Natural killer cell (primary cell): ENCODE data around the gene BORCS5. TPM values are rescaled to one million over a fixed set of nuclear protein-coding genes. Genes with fewer than 3 reads are reported as not detected.
"Not testable (repeated sequence)": the region's sequence is repeated elsewhere in the genome, so short reads cannot be mapped to it uniquely, and the experiment has no call there.

Experiments used
- ATAC-seq, 3 donors: fragments of 150-1000 bp in 2 of 3; fragments of 200-7000 bp in 1 of 3; cut with Tn5 transposase; 1 replicate in 1 of 3; 2 replicates in 2 of 3; pipeline ENCODE4 v1.10.0; 2021; ENCODE audit warnings: mild to moderate bottlenecking in 2 of 3, moderate library complexity in 2 of 3
- DNase-seq, 2 donors: peaks; one replicate each; pipeline versions ENCODE4 v3.0.0 to v3.0.0-alpha.2; 2013 to 2021; ENCODE audit warnings: mixed read lengths in 1 of 2
- H3K27ac ChIP-seq: one replicate; pipeline ENCODE4 v1.5.1; 2013; ENCODE audit warnings: mild to moderate bottlenecking, low read length
- H3K27me3 ChIP-seq: one replicate; pipeline ENCODE4 v1.6.1; 2013; ENCODE audit warnings: low read length; ENCODE audit not compliant: control insufficient read depth, insufficient read depth
- H3K36me3 ChIP-seq: one replicate; pipeline ENCODE4 v1.6.1; 2013; ENCODE audit warnings: low read length; ENCODE audit not compliant: control insufficient read depth, insufficient read depth
- H3K4me1 ChIP-seq: one replicate; pipeline ENCODE4 v1.6.1; 2013; ENCODE audit warnings: low read length; ENCODE audit not compliant: control insufficient read depth, insufficient read depth
- H3K4me3 ChIP-seq: one replicate; pipeline ENCODE4 v1.5.1; 2013; ENCODE audit warnings: low read length
- H3K9me3 ChIP-seq: one replicate; pipeline ENCODE4 v1.6.1; 2013; ENCODE audit warnings: low read length; ENCODE audit not compliant: control insufficient read depth, insufficient read depth
- H3K27ac Mint-ChIP-seq, 2 donors: one replicate each; pipeline ENCODE4 v1.8.0; 2022; ENCODE audit warnings: mild to moderate bottlenecking in 2 of 2, mixed read lengths in 2 of 2, moderate library complexity in 1 of 2
- H3K27me3 Mint-ChIP-seq, 2 donors: one replicate each; pipeline ENCODE4 v1.8.0; 2022; ENCODE audit warnings: low read depth in 2 of 2, mixed read lengths in 2 of 2
- H3K36me3 Mint-ChIP-seq: one replicate; pipeline ENCODE4 v1.8.0; 2022; ENCODE audit warnings: mixed read lengths
- H3K4me1 Mint-ChIP-seq, 2 donors: one replicate each; pipeline ENCODE4 v1.8.0; 2022; ENCODE audit warnings: mixed read lengths in 2 of 2
- H3K4me3 Mint-ChIP-seq: one replicate; pipeline ENCODE4 v1.8.0; 2022; ENCODE audit warnings: mild to moderate bottlenecking, moderate library complexity, mixed read lengths
- H3K9me3 Mint-ChIP-seq, 2 donors: one replicate each; pipeline ENCODE4 v1.8.0; 2022; ENCODE audit warnings: mixed read lengths in 2 of 2
- CTCF ChIP-seq: fragments of 200-600 bp; IDR thresholded peaks from one replicate; pipeline ENCODE4 v1.8.0; 2022; ENCODE audit warnings: antibody characterized with exemption
- WGBS: methylation state at CpG from one replicate; pipeline ENCODE4 v1.1.7; 2013; ENCODE audit warnings: missing lambda C conversion rate; ENCODE audit not compliant: insufficient coverage; 5-methylcytosine and 5-hydroxymethylcytosine counted together
- intact Hi-C: fragments of 100-400 bp; cut with micrococcal nuclease; formaldehyde crosslinking; loops from one replicate; pipeline ENCODE4 v1.14.2; 2022
- total RNA-seq, 4 donors: library from RNA; stranded (reverse); fragments of 120-200 nt in 1 of 4; gene quantifications; one replicate each; pipeline versions ENCODE4 v1.2.3 to v1.2.4, GENCODE V29; 2013 to 2022

BORCS5 gene
- total RNA-seq, 3 donors from 2014 or later (not counting 1 experiment from before 2014, with no cell fraction given), result 28.5 to 32.8 (median 29.2) TPM

- intact Hi-C loops, result no loop called here
- WGBS, result no CpG with 5 or more reads among the region's 2 CpGs
- no peaks in the 10 kb centered on the region for H3K27me3 ChIP-seq
- no peaks in the 10 kb centered on the region for H3K9me3 ChIP-seq
- no peaks in the 10 kb centered on the region for H3K4me1 ChIP-seq
- no peaks in the 10 kb centered on the region for H3K27me3 Mint-ChIP-seq
- H3K4me3 Mint-ChIP-seq, result no peak overlapping the region
- TF ChIP-seq CTCF, result no peak
- no peaks in the 10 kb centered on the region for H3K9me3 Mint-ChIP-seq
- no peak for ATAC-seq
- no peak for DNase-seq
- H3K4me1 Mint-ChIP-seq, result peaks cover 16 to 25% of the 10 kb centered on the region in 2 donors
- H3K36me3 ChIP-seq, result no peaks in the 10 kb centered on the region
- no peak overlapping the region for H3K4me3 ChIP-seq
- H3K27ac ChIP-seq, result no peak overlapping the region
- H3K36me3 Mint-ChIP-seq, result no peaks in the 10 kb centered on the region
- peak overlapping the region in 1 of 2 donors; percentile 56 for H3K27ac Mint-ChIP-seq
Observed at GRCh38 chr12:12415886-12416285, 59.0 kb downstream of the BORCS5 start.

GRCh38 chr12:12419165-12419564 is 62.3 kb downstream of the BORCS5 start:
- Mint-ChIP-seq H3K4me1 (peaks cover 12 to 23% of the 10 kb centered on the region in 2 donors), H3K36me3 (peaks cover 10% of the 10 kb centered on the region)
- H3K27me3 Mint-ChIP-seq, H3K36me3 ChIP-seq, DNase-seq, H3K9me3 ChIP-seq, H3K27me3 ChIP-seq, H3K27ac ChIP-seq, H3K4me1 ChIP-seq, H3K4me3 ChIP-seq, ATAC-seq, intact Hi-C loops, H3K4me3 Mint-ChIP-seq, H3K9me3 Mint-ChIP-seq, H3K27ac Mint-ChIP-seq: not testable (repeated sequence)
- 100% methylated on average over 1 of the region's 3 CpGs for WGBS

GRCh38 chr12:12423367-12423766 is 66.5 kb downstream of the BORCS5 start:
- Mint-ChIP-seq H3K27ac (no peak overlapping the region), H3K4me1 (peaks cover 7 to 32% of the 10 kb centered on the region in 2 donors), H3K4me3 (no peak overlapping the region), H3K27me3 (no peaks in the 10 kb centered on the region), H3K9me3 (peaks cover 4% of the 10 kb centered on the region in 2 donors), H3K36me3 (peaks cover 18% of the 10 kb centered on the region)
- ATAC-seq (no peak), DNase-seq (no peak)
- Histone ChIP-seq H3K4me3 (no peak overlapping the region), H3K4me1 (no peaks in the 10 kb centered on the region), H3K9me3 (peaks cover 4% of the 10 kb centered on the region), H3K36me3 (no peaks in the 10 kb centered on the region), H3K27me3 (no peaks in the 10 kb centered on the region), H3K27ac (no peak overlapping the region)
- WGBS, result 92% methylated on average over 1 of the region's 2 CpGs
- intact Hi-C loops, result no loop called here
- TF ChIP-seq CTCF, result no peak

GRCh38 chr12:12425001-12425400 is 68.1 kb downstream of the BORCS5 start:
- DNase-seq, result no peak
- no peak overlapping the region for H3K4me3 ChIP-seq
- intact Hi-C loops, result no loop called here
- Mint-ChIP-seq H3K27me3 (no peaks in the 10 kb centered on the region), H3K4me3 (no peak overlapping the region), H3K27ac (no peak overlapping the region), H3K4me1 (peaks cover 13 to 40% of the 10 kb centered on the region in 2 donors), H3K9me3 (peaks cover 4% of the 10 kb centered on the region in 2 donors), H3K36me3 (peaks cover 18% of the 10 kb centered on the region)
- H3K27ac ChIP-seq, result no peak overlapping the region
- WGBS, result 81% methylated on average over 2 of the region's 2 CpGs
- peaks cover 3% of the 10 kb centered on the region for H3K4me1 ChIP-seq
- ATAC-seq, result no peak
- H3K36me3 ChIP-seq, result no peaks in the 10 kb centered on the region
- TF ChIP-seq CTCF, result no peak
- peaks cover 4% of the 10 kb centered on the region for H3K9me3 ChIP-seq
- no peaks in the 10 kb centered on the region for H3K27me3 ChIP-seq
